ENCODE results near the gene PLA2G12A.

GRCh38 chr4:109719604-109720003 is 10.3 kb downstream of the PLA2G12A start:
- TF ChIP-seq POLR2A (IDR thresholded peaks at IDR 0.05) (no peak), CTCF (IDR thresholded peaks at IDR 0.05) (no peak)

Data from gastroesophageal sphincter (tissue), 3 donors.